K562 (cell line): ENCODE measurements around the gene PM20D2. TPM values are rescaled to one million over a fixed set of nuclear protein-coding genes. Genes with fewer than 3 reads are reported as not detected.
A peak's percentile ranks its signal among the peaks of the same experiment; 100 is the strongest.

Experiments used
- ATAC-seq: fragments of 200-7000 bp; cut with Tn5 transposase; 3 replicates; pipeline ENCODE4 v1.9.1; 2020; ENCODE audit warnings: moderate library complexity
- BruUV-seq: library from RNA; stranded (reverse); fragments of 400-500 nt; replicated peaks from 2 replicates; lab custom pipeline; 2021; lab: Mats Ljungman, UMichigan
- CTCF ChIA-PET: fragments of 300-600 bp; formaldehyde crosslinking; extraction: SDS; loops from one replicate; lab custom pipeline; 2021; ENCODE audit warnings: low intra/inter-chr PET ratio; lab: Yijun Ruan, JAX
- POLR2A ChIA-PET: fragments of 300-600, 350-650 bp; sonication (Branson Sonifier 250); formaldehyde crosslinking; extraction: SDS; loops from one replicate; lab custom pipeline; 2021; ENCODE audit warnings: antibody characterized with exemption, inconsistent platforms; lab: Yijun Ruan, JAX
- DNase-seq, 4 experiments: peaks; one replicate each; pipeline versions ENCODE4 v3.0.0 to v3.0.0-alpha.2; 2011 to 2018; ENCODE audit warnings: low spot score in 3 of 4, mixed read lengths in 3 of 4; ENCODE audit errors: extremely low read depth in 1 of 4
- FAIRE-seq: peaks from 2 replicates; lab custom pipeline; 2011; peaks lifted over from hg19 to GRCh38; lab: Jason Lieb, UNC
- H2AFZ ChIP-seq: 2 replicates; pipeline ENCODE4 v1.6.0; 2011; ENCODE audit warnings: low read depth, low read length, control low read depth, inconsistent platforms
- H3K27ac ChIP-seq: fragments of 200-600 bp; 3 replicates; pipeline ENCODE4 v1.8.0; 2011; ENCODE audit warnings: low read depth, mild to moderate bottlenecking, control low read depth, inconsistent platforms, low read length, moderate library complexity, mixed read lengths; ENCODE audit errors: extremely low read depth
- H3K27me3 ChIP-seq, 2 experiments: fragments of 300-600 bp in 1 of 2; 2 replicates in 1 of 2; 3 replicates in 1 of 2; pipeline versions ENCODE4 v1.6.0 to v1.8.0; 2011; ENCODE audit warnings: inconsistent platforms in 2 of 2, low read length in 2 of 2, mild to moderate bottlenecking in 1 of 2, mixed read lengths in 1 of 2, moderate library complexity in 1 of 2; ENCODE audit not compliant: control insufficient read depth in 2 of 2, insufficient read depth in 2 of 2
- H3K36me3 ChIP-seq: fragments of 300-600 bp; 3 replicates; pipeline ENCODE4 v1.8.0; 2011; ENCODE audit warnings: mild to moderate bottlenecking, low read length, inconsistent platforms; ENCODE audit not compliant: control insufficient read depth, insufficient read depth
- H3K4me1 ChIP-seq, 2 experiments: fragments of 200-600 bp in 1 of 2; replicated peaks in 1 of 2; 2 replicates in 1 of 2; 3 replicates in 1 of 2; pipeline versions ENCODE4 v1.5.1 to v1.8.0; 2011; ENCODE audit warnings: inconsistent platforms in 2 of 2, low read length in 2 of 2, mild to moderate bottlenecking in 1 of 2, mixed read lengths in 1 of 2, moderate library complexity in 1 of 2; ENCODE audit not compliant: control insufficient read depth in 2 of 2, insufficient read depth in 2 of 2
- H3K4me2 ChIP-seq: 2 replicates; pipeline ENCODE4 v1.6.1; 2011; ENCODE audit warnings: low read length, control low read depth, inconsistent platforms, mixed read lengths; ENCODE audit not compliant: insufficient read depth
- H3K4me3 ChIP-seq: fragments of 200-600 bp; sonication (generic), shearing (Covaris generic); 2 replicates; pipeline ENCODE4 v1.5.1; 2016; ENCODE audit warnings: control low read depth, inconsistent platforms
- H3K79me2 ChIP-seq: fragments of 200-600 bp; 3 replicates; pipeline ENCODE4 v1.8.0; 2011; ENCODE audit warnings: low read length, inconsistent platforms; ENCODE audit not compliant: control insufficient read depth, insufficient read depth
- H3K9ac ChIP-seq, 2 experiments: 2 replicates each; pipeline versions ENCODE4 v1.6.0 to v1.6.1; 2011; ENCODE audit warnings: low read depth in 2 of 2, low read length in 2 of 2, control low read depth in 1 of 2, inconsistent platforms in 1 of 2, mild to moderate bottlenecking in 1 of 2, mixed read lengths in 1 of 2; ENCODE audit not compliant: insufficient read depth in 1 of 2
- H3K9me1 ChIP-seq: one replicate; pipeline ENCODE4 v1.6.0; 2011; ENCODE audit warnings: inconsistent platforms, mild to moderate bottlenecking, low read length, moderate library complexity; ENCODE audit not compliant: control insufficient read depth, insufficient read depth
- H3K9me3 ChIP-seq: replicated peaks from 2 replicates; pipeline ENCODE4 v1.5.1; 2011; ENCODE audit warnings: low read depth, low read length, inconsistent platforms; ENCODE audit not compliant: control insufficient read depth, insufficient read depth
- H4K20me1 ChIP-seq: replicated peaks from 2 replicates; pipeline ENCODE4 v1.6.1; 2011; ENCODE audit warnings: low read length, inconsistent platforms, mixed read lengths; ENCODE audit not compliant: control insufficient read depth, insufficient read depth
- BRCA1 ChIP-seq, 2 experiments: fragments of 450-650 bp in 1 of 2; sonication (generic) in 1 of 2; formaldehyde crosslinking in 1 of 2; IDR thresholded peaks; 2 replicates each; pipeline versions ENCODE4 v1.5.0 to v1.6.1; 2017 to 2020; ENCODE audit warnings: mild to moderate bottlenecking in 1 of 2, missing genetic modification reagents in 1 of 2
- EGR1 ChIP-seq: fragments of 450-650 bp; conservative IDR thresholded peaks from 2 replicates; pipeline ENCODE4 v1.6.1; 2017; ENCODE audit warnings: mild to moderate bottlenecking
- FOXM1 ChIP-seq, 2 experiments: fragments of 450-650 bp in 1 of 2; sonication (generic) in 1 of 2; formaldehyde crosslinking in 1 of 2; IDR thresholded peaks; 2 replicates each; pipeline versions ENCODE4 v1.6.1 to v1.9.0; 2017 to 2022; ENCODE audit warnings: low read depth in 2 of 2, mild to moderate bottlenecking in 2 of 2, missing genetic modification reagents in 1 of 2, moderate library complexity in 1 of 2
- KLF16 ChIP-seq: IDR thresholded peaks from 2 replicates; pipeline ENCODE4 v1.6.1; 2016; ENCODE audit warnings: antibody characterized with exemption
- L3MBTL2 ChIP-seq: fragments of 450-650 bp; IDR thresholded peaks from 2 replicates; pipeline ENCODE4 v1.6.1; 2016; ENCODE audit warnings: mild to moderate bottlenecking, moderate library complexity
- LCOR ChIP-seq: sonication (generic); formaldehyde crosslinking; IDR thresholded peaks from 2 replicates; pipeline ENCODE4 v1.8.0; 2022; ENCODE audit warnings: mild to moderate bottlenecking, missing genetic modification reagents
- MYNN ChIP-seq, 2 experiments: sonication (generic); formaldehyde crosslinking in 1 of 2; IDR thresholded peaks; 2 replicates each; pipeline versions ENCODE4 v1.5.0 to v1.6.1; 2016 to 2020; ENCODE audit warnings: antibody characterized with exemption in 1 of 2, missing genetic modification reagents in 1 of 2
- NFIX ChIP-seq: fragments of 250-450 bp; sonication (Bioruptor Pico); IDR thresholded peaks from 2 replicates; pipeline ENCODE4 v1.4.0; 2020; ENCODE audit warnings: low read depth, mild to moderate bottlenecking, moderate library complexity
- REST ChIP-seq, 2 experiments: fragments of 450-650 bp; formaldehyde crosslinking in 1 of 2; IDR thresholded peaks; 2 replicates each; pipeline versions ENCODE4 v1.4.0 to v1.6.1; 2014 to 2020; ENCODE audit warnings: mild to moderate bottlenecking in 2 of 2, borderline replicate concordance in 1 of 2, low read depth in 1 of 2
- SRSF7 ChIP-seq: fragments of 200-400 bp; formaldehyde crosslinking; optimal IDR thresholded peaks from 2 replicates; pipeline ENCODE3; 2017; ENCODE audit warnings: mild to moderate bottlenecking, low read depth, low read length
- ZKSCAN8 ChIP-seq: fragments of 200-800 bp; sonication (Bioruptor generic); IDR thresholded peaks from 2 replicates; pipeline ENCODE4 v1.6.1; 2016; ENCODE audit warnings: missing genetic modification characterization, missing compliant biosample characterization
- ZNF436 ChIP-seq: fragments of 250-450, 450-650 bp; sonication (Bioruptor Pico); formaldehyde crosslinking; IDR thresholded peaks from 2 replicates; pipeline ENCODE4 v1.7.0; 2020; ENCODE audit warnings: mild to moderate bottlenecking
- ZNF507 ChIP-seq: conservative IDR thresholded peaks from 2 replicates; pipeline ENCODE4 v1.6.1; 2017; ENCODE audit warnings: missing genetic modification characterization, missing compliant biosample characterization
- in situ Hi-C: fragments of 300-500 bp; cut with MboI; formaldehyde crosslinking; loops from 4 replicates; pipeline ENCODE4 v1.15.0; 2018; ENCODE audit warnings: inconsistent platforms, mixed read lengths
- intact Hi-C: fragments of 100-400 bp; cut with micrococcal nuclease; formaldehyde crosslinking; loops from 2 replicates; pipeline ENCODE4 v1.14.2; 2022
- polyA plus RNA-seq, 8 experiments: library from polyadenylated mRNA; depleted of rRNA in 4 of 8; stranded (reverse) in 5 of 8; unstranded in 3 of 8; fragments of >200 nt; fragmentation: Nextera tagmentation in 2 of 8; fragmentation: Illumina TruSeq in 1 of 8; extraction: Ambion mirVana in 2 of 8; extraction: Trizol in 1 of 8; gene quantifications; 2 replicates each; pipeline versions ENCODE4 v1.2.1 to v1.2.3, GENCODE V29; 2011 to 2014; ENCODE audit warnings: inconsistent platforms in 1 of 8, missing spikeins in 1 of 8
- total RNA-seq, 7 experiments: library from RNA; depleted of rRNA in 6 of 7; stranded (reverse); fragments of >200 nt in 6 of 7; fragmentation: Illumina TruSeq in 2 of 7; extraction: Trizol in 2 of 7; gene quantifications; 2 replicates each; pipeline versions ENCODE4 v1.2.1 to v1.2.3, GENCODE V29; 2011 to 2021; ENCODE audit warnings: low replicate concordance in 1 of 7

The PM20D2 gene
- total and polyA plus RNA-seq, 9 of the 15 experiments (the other 6 are each of a cell fraction or from before 2014, with no cell fraction given), result 0.30 to 2.6 (median 1.00) TPM

GRCh38 chr6:89122625-89123024 lies 23.2 kb upstream of the PM20D2 start:
- Histone ChIP-seq H3K4me2 (no peak overlapping the region), H3K9me3 (no peaks in the 10 kb centered on the region), H3K4me1 (no peaks in the 10 kb centered on the region), H3K79me2 (no peaks in the 10 kb centered on the region), H3K27ac (no peak overlapping the region), H4K20me1 (no peaks in the 10 kb centered on the region), H3K36me3 (no peaks in the 10 kb centered on the region), H2AFZ (no peak overlapping the region), H3K9me1 (no peaks in the 10 kb centered on the region), H3K27me3 (no peaks in the 10 kb centered on the region), H3K4me3 (no peak overlapping the region), H3K9ac (no peak overlapping the region)
- ATAC-seq (peak; percentile 61; the same call in 1 of the 3 replicates), FAIRE-seq (peak; percentile 65), DNase-seq (no peak)
- intact Hi-C loops, result loop anchor here (1.0 to 5.0 kb wide), 2 partner anchors 120 to 140 kb away; no protein-coding TSS in a partner anchor
- ChIA-PET POLR2A (no interaction called here), CTCF (no interaction called here)
- no TSS peak for BruUV-seq
- in situ Hi-C loops, result no loop called here
- TF ChIP-seq MYNN (IDR thresholded peaks at IDR 0.05) (no peak), MYNN (CRISPR knock-in tag; IDR thresholded peaks at IDR 0.05) (no peak), NFIX (no peak), REST (IDR thresholded peaks at IDR 0.05; ENCODE audit: borderline replicate concordance) (peak; percentile 27; the same call in 1 of the 2 replicates), REST (CRISPR knock-in tag; IDR thresholded peaks at IDR 0.05; ENCODE audit: low read depth) (no peak), L3MBTL2 (no peak), KLF16 (no peak), ZNF507 (no peak), SRSF7 (no peak), LCOR (CRISPR knock-in tag) (no peak), BRCA1 (IDR thresholded peaks at IDR 0.05) (no peak), BRCA1 (CRISPR knock-in tag; IDR thresholded peaks at IDR 0.05) (no peak), EGR1 (no peak), ZKSCAN8 (CRISPR knock-in tag) (no peak), ZNF436 (CRISPR knock-in tag) (no peak), FOXM1 (IDR thresholded peaks at IDR 0.05; ENCODE audit: low read depth) (no peak), FOXM1 (CRISPR knock-in tag; IDR thresholded peaks at IDR 0.05; ENCODE audit: low read depth) (no peak)
